Fibroblast of mammary gland (primary cell): ENCODE data around the gene ARRB2.
A peak's percentile ranks its signal among the peaks of the same experiment; 100 is the strongest.
"Not testable (repeated sequence)": the region's sequence is repeated elsewhere in the genome, so short reads cannot be mapped to it uniquely, and the experiment has no call there.

Source experiments
- DNase-seq: peaks from one replicate; pipeline ENCODE4 v3.0.0-alpha.2; 2010; ENCODE audit warnings: low read depth
- H3K4me3 ChIP-seq: 2 replicates; pipeline ENCODE4 v1.5.1; 2011; ENCODE audit warnings: low read depth, mild to moderate bottlenecking, low read length, moderate library complexity; ENCODE audit not compliant: control insufficient read depth
- CTCF ChIP-seq: conservative IDR thresholded peaks from 2 replicates; pipeline ENCODE4 v1.5.1; 2011; ENCODE audit warnings: low read depth, low read length, inconsistent platforms; ENCODE audit not compliant: control insufficient read depth, insufficient read depth

Gene ARRB2

DNA sequence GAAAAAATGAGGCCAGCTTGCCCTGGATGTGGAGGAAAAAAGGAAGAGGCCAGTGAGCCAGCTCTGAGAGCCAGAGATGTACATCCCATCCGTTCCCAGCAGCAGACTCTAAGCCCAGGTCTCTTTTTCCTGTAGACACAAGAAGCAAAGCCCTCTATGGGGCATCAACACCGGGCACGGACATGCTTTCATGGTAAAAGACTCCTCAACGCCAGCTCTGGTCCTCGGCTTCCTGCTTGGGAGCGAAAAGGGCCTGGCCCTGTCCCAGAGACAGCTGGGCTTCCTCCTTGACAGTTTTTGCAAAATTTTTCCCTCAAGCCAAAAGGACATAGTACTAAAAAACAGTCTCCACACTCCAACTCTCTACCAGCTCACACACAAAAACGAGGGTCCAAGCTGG lies 33.6 kb upstream of the ARRB2 start:
- DNase-seq: no peak
- TF ChIP-seq CTCF: no peak
- H3K4me3 ChIP-seq: no peak overlapping the region

GRCh38 chr17:4678448-4679026 lies 31.9 kb upstream of the ARRB2 start:
- TF ChIP-seq CTCF: no peak
- peak; percentile 96 for DNase-seq
- H3K4me3 ChIP-seq: no peak overlapping the region

DNA sequence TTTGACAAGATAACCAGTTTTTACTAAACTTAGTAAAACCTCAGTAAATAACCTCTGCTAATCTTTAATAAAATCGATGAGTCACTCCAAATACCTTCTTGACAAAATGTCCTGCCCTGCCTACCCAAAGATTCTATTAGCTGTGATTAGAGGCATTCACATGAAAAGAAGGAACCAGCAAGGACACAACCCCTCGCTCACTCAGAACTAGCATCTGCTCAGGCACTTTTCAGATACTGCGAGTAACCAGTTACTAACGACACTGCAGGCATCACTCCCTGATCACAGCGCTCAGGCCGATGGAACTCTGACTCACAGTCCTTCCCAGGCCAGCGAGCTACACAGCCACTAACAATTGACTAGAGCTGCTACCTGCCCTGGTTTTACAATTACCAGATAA lies 30.8 kb upstream of the ARRB2 start:
- TF ChIP-seq CTCF: no peak
- peak; percentile 75 for DNase-seq
- H3K4me3 ChIP-seq: no peak overlapping the region

DNA sequence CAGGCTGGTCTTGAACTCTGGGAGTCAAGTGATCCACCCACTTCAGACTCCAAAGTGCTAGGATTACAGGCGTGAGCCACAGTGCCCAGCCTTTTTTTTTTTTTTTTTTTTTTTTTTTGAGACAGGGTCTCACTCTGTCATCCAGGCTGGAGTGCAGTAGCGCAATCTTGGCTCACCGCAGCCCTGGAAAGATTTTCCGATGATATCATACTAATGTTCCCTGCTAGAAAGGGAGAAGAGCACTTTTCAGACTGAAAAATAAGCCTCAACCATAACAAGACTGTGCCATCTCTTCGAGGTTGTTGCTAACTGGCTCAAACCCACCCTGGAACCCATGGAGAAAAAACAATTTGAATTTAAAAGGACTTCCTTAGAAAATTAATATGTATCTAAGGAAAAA lies 26.7 kb upstream of the ARRB2 start:
- DNase-seq: peak; percentile 62

DNA sequence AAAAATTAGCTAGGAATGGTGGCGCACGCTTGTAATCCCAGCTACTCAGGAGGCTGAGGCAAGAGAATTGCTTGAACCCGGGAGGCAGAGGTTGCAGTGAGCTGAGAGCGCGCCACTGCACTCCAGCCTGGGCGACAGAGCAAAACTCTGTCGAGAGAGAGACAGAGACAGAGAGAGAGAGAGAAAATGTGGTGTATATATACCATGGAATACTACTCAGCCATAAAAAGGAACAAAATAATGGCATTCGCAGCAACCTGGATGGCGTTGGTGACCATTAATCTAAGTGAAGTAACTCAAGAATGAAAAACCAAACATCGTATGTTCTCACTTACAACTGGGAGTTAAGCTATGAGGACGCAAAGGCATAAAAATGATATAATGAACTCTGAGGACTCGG lies 20.6 kb upstream of the ARRB2 start:
- not testable (repeated sequence) for DNase-seq, H3K4me3 ChIP-seq

More for the DNA sequence above, 26.7 kb upstream of the ARRB2 start:
- not testable (repeated sequence) for H3K4me3 ChIP-seq

DNA sequence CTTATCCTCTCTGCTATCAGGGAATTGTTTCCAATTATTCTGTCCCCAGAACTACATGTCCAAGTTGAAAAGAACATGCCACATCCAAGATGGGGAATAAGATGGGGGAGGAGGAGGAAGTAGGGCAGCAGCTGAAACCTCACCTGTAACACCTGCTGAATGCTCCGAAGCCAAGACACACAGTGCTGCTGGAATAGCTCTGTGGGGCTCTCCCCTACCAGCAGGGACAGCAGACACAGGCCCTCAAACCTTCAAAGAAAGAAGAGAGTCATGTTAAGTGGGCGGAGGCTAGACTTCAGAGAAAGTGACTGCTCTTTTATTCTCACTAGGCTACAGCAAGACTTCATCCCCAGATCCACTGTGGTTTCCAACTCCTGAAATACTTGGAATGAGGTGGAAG lies 19.7 kb upstream of the ARRB2 start:
- no peak for TF ChIP-seq CTCF
- no peak overlapping the region for H3K4me3 ChIP-seq
- no peak for DNase-seq

DNA sequence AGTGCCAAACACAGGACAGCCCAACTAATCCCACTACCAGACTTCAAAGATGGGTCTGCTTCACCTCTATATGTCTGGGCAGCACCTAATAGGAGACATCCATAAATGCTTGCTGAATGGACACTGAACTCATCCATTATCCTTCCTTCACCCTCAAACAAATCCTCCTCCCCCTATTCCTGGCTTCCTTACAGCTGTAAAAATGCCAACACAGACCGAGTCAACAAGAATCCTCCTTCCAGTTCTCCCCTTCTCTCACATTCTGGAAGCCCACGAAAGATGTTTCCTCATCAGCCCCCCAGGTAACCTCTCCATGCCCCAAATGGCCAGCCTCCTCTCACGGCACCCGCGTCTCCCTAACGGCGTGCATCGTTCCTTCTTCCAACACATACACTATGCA lies 18.7 kb upstream of the ARRB2 start:
- TF ChIP-seq CTCF: no peak
- DNase-seq: no peak
- no peak overlapping the region for H3K4me3 ChIP-seq

GRCh38 chr17:4693416-4693815 lies 17.0 kb upstream of the ARRB2 start:
- no peak overlapping the region for H3K4me3 ChIP-seq
- no peak for TF ChIP-seq CTCF
- no peak for DNase-seq
